K562 (cell line): ENCODE data around the gene MYO9A. TPM values are rescaled to one million over a fixed set of nuclear protein-coding genes. Genes with fewer than 3 reads are reported as not detected.

Experiments
- ATAC-seq: fragments of 200-7000 bp; cut with Tn5 transposase; 3 replicates; pipeline ENCODE4 v1.9.1; 2020; ENCODE audit warnings: moderate library complexity
- BruUV-seq: library from RNA; stranded (reverse); fragments of 400-500 nt; replicated peaks from 2 replicates; lab custom pipeline; 2021; lab: Mats Ljungman, UMichigan
- CTCF ChIA-PET: fragments of 300-600 bp; formaldehyde crosslinking; extraction: SDS; loops from one replicate; lab custom pipeline; 2021; ENCODE audit warnings: low intra/inter-chr PET ratio; lab: Yijun Ruan, JAX
- POLR2A ChIA-PET: fragments of 300-600, 350-650 bp; sonication (Branson Sonifier 250); formaldehyde crosslinking; extraction: SDS; loops from one replicate; lab custom pipeline; 2021; ENCODE audit warnings: antibody characterized with exemption, inconsistent platforms; lab: Yijun Ruan, JAX
- DNase-seq, 4 experiments: peaks; one replicate each; pipeline versions ENCODE4 v3.0.0 to v3.0.0-alpha.2; 2011 to 2018; ENCODE audit warnings: low spot score in 3 of 4, mixed read lengths in 3 of 4; ENCODE audit errors: extremely low read depth in 1 of 4
- FAIRE-seq: peaks from 2 replicates; lab custom pipeline; 2011; peaks lifted over from hg19 to GRCh38; lab: Jason Lieb, UNC
- H2AFZ ChIP-seq: 2 replicates; pipeline ENCODE4 v1.6.0; 2011; ENCODE audit warnings: low read depth, low read length, control low read depth, inconsistent platforms
- H3K27ac ChIP-seq: fragments of 200-600 bp; 3 replicates; pipeline ENCODE4 v1.8.0; 2011; ENCODE audit warnings: low read depth, mild to moderate bottlenecking, control low read depth, inconsistent platforms, low read length, moderate library complexity, mixed read lengths; ENCODE audit errors: extremely low read depth
- H3K27me3 ChIP-seq, 2 experiments: fragments of 300-600 bp in 1 of 2; 2 replicates in 1 of 2; 3 replicates in 1 of 2; pipeline versions ENCODE4 v1.6.0 to v1.8.0; 2011; ENCODE audit warnings: inconsistent platforms in 2 of 2, low read length in 2 of 2, mild to moderate bottlenecking in 1 of 2, mixed read lengths in 1 of 2, moderate library complexity in 1 of 2; ENCODE audit not compliant: control insufficient read depth in 2 of 2, insufficient read depth in 2 of 2
- H3K36me3 ChIP-seq: fragments of 300-600 bp; 3 replicates; pipeline ENCODE4 v1.8.0; 2011; ENCODE audit warnings: mild to moderate bottlenecking, low read length, inconsistent platforms; ENCODE audit not compliant: control insufficient read depth, insufficient read depth
- H3K4me1 ChIP-seq, 2 experiments: fragments of 200-600 bp in 1 of 2; replicated peaks in 1 of 2; 2 replicates in 1 of 2; 3 replicates in 1 of 2; pipeline versions ENCODE4 v1.5.1 to v1.8.0; 2011; ENCODE audit warnings: inconsistent platforms in 2 of 2, low read length in 2 of 2, mild to moderate bottlenecking in 1 of 2, mixed read lengths in 1 of 2, moderate library complexity in 1 of 2; ENCODE audit not compliant: control insufficient read depth in 2 of 2, insufficient read depth in 2 of 2
- H3K4me2 ChIP-seq: 2 replicates; pipeline ENCODE4 v1.6.1; 2011; ENCODE audit warnings: low read length, control low read depth, inconsistent platforms, mixed read lengths; ENCODE audit not compliant: insufficient read depth
- H3K4me3 ChIP-seq: fragments of 200-600 bp; sonication (generic), shearing (Covaris generic); 2 replicates; pipeline ENCODE4 v1.5.1; 2016; ENCODE audit warnings: control low read depth, inconsistent platforms
- H3K79me2 ChIP-seq: fragments of 200-600 bp; 3 replicates; pipeline ENCODE4 v1.8.0; 2011; ENCODE audit warnings: low read length, inconsistent platforms; ENCODE audit not compliant: control insufficient read depth, insufficient read depth
- H3K9ac ChIP-seq, 2 experiments: 2 replicates each; pipeline versions ENCODE4 v1.6.0 to v1.6.1; 2011; ENCODE audit warnings: low read depth in 2 of 2, low read length in 2 of 2, control low read depth in 1 of 2, inconsistent platforms in 1 of 2, mild to moderate bottlenecking in 1 of 2, mixed read lengths in 1 of 2; ENCODE audit not compliant: insufficient read depth in 1 of 2
- H3K9me1 ChIP-seq: one replicate; pipeline ENCODE4 v1.6.0; 2011; ENCODE audit warnings: inconsistent platforms, mild to moderate bottlenecking, low read length, moderate library complexity; ENCODE audit not compliant: control insufficient read depth, insufficient read depth
- H3K9me3 ChIP-seq: replicated peaks from 2 replicates; pipeline ENCODE4 v1.5.1; 2011; ENCODE audit warnings: low read depth, low read length, inconsistent platforms; ENCODE audit not compliant: control insufficient read depth, insufficient read depth
- H4K20me1 ChIP-seq: replicated peaks from 2 replicates; pipeline ENCODE4 v1.6.1; 2011; ENCODE audit warnings: low read length, inconsistent platforms, mixed read lengths; ENCODE audit not compliant: control insufficient read depth, insufficient read depth
- CBFA2T3 ChIP-seq: fragments of 450-650 bp; IDR thresholded peaks from 2 replicates; pipeline ENCODE4 v1.6.1; 2017
- CBX2 ChIP-seq: fragments of 200-600 bp; sonication (generic); IDR thresholded peaks from one replicate; pipeline ENCODE4 v1.6.1; 2012; ENCODE audit warnings: mild to moderate bottlenecking, low read length, inconsistent platforms; ENCODE audit not compliant: insufficient read depth, poor library complexity, severe bottlenecking
- GTF2A2 ChIP-seq: IDR thresholded peaks from 2 replicates; pipeline ENCODE4 v1.6.1; 2016; ENCODE audit warnings: mild to moderate bottlenecking, missing genetic modification characterization, missing compliant biosample characterization
- NCOR1 ChIP-seq: fragments of 450-650 bp; IDR thresholded peaks from 2 replicates; pipeline ENCODE4 v1.6.1; 2016; ENCODE audit warnings: mild to moderate bottlenecking, moderate library complexity
- NELFE ChIP-seq: IDR thresholded peaks from 2 replicates; pipeline ENCODE4 v1.6.1; 2011; ENCODE audit warnings: mild to moderate bottlenecking; ENCODE audit not compliant: insufficient read depth, insufficient read length
- SNIP1 ChIP-seq: fragments of 450-650 bp; IDR thresholded peaks from 2 replicates; pipeline ENCODE4 v1.7.1; 2017; ENCODE audit warnings: low read depth, mild to moderate bottlenecking
- SRSF1 ChIP-seq: fragments of 200-400 bp; formaldehyde crosslinking; IDR thresholded peaks from 2 replicates; pipeline ENCODE4 v1.6.1; 2017; ENCODE audit warnings: mild to moderate bottlenecking, low read depth, low read length, moderate library complexity
- THAP12 ChIP-seq: fragments of 250-450 bp; sonication (Bioruptor Pico); IDR thresholded peaks from 2 replicates; pipeline ENCODE4 v1.9.0; 2021; ENCODE audit warnings: mild to moderate bottlenecking, inconsistent platforms
- TRIM28 ChIP-seq: fragments of 450-650 bp; IDR thresholded peaks from 2 replicates; pipeline ENCODE4 v1.6.1; 2017
- ZFP36 ChIP-seq: fragments of 150-350 bp; IDR thresholded peaks from 2 replicates; pipeline ENCODE4 v1.6.1; 2018; ENCODE audit warnings: low read length, low read depth; ENCODE audit not compliant: partially characterized antibody
- WGBS: fragments of 100-300 bp; shearing (Covaris generic); methylation state at CpG from one replicate; pipeline ENCODE4 v1.1.6; 2016; ENCODE audit warnings: low coverage, mixed read lengths; ENCODE audit not compliant: insufficient coverage; ENCODE audit errors: missing lambda C conversion rate; 5-methylcytosine and 5-hydroxymethylcytosine counted together
- in situ Hi-C: fragments of 300-500 bp; cut with MboI; formaldehyde crosslinking; loops from 4 replicates; pipeline ENCODE4 v1.15.0; 2018; ENCODE audit warnings: inconsistent platforms, mixed read lengths
- intact Hi-C: fragments of 100-400 bp; cut with micrococcal nuclease; formaldehyde crosslinking; loops from 2 replicates; pipeline ENCODE4 v1.14.2; 2022
- polyA plus RNA-seq, 8 experiments: library from polyadenylated mRNA; depleted of rRNA in 4 of 8; stranded (reverse) in 5 of 8; unstranded in 3 of 8; fragments of >200 nt; fragmentation: Nextera tagmentation in 2 of 8; fragmentation: Illumina TruSeq in 1 of 8; extraction: Ambion mirVana in 2 of 8; extraction: Trizol in 1 of 8; gene quantifications; 2 replicates each; pipeline versions ENCODE4 v1.2.1 to v1.2.3, GENCODE V29; 2011 to 2014; ENCODE audit warnings: inconsistent platforms in 1 of 8, missing spikeins in 1 of 8
- total RNA-seq, 7 experiments: library from RNA; depleted of rRNA in 6 of 7; stranded (reverse); fragments of >200 nt in 6 of 7; fragmentation: Illumina TruSeq in 2 of 7; extraction: Trizol in 2 of 7; gene quantifications; 2 replicates each; pipeline versions ENCODE4 v1.2.1 to v1.2.3, GENCODE V29; 2011 to 2021; ENCODE audit warnings: low replicate concordance in 1 of 7

The MYO9A gene
- total and polyA plus RNA-seq, 9 of the 15 experiments (the other 6 are each of a cell fraction or from before 2014, with no cell fraction given) = 1.9 to 15.4 (median 5.8) TPM

GRCh38 chr15:71804695-71805470 lies 313.1 kb downstream of the MYO9A start (continued):
- TF ChIP-seq THAP12 (no peak), NELFE (no peak)

GRCh38 chr15:71804226-71804625 lies 313.7 kb downstream of the MYO9A start:
- H3K27ac ChIP-seq = no peak overlapping the region
- H3K9me1 ChIP-seq = no peaks in the 10 kb centered on the region
- H3K4me3 ChIP-seq = no peak overlapping the region
- TF ChIP-seq GTF2A2 (tag) (no peak), ZFP36 (no peak), TRIM28 (no peak), SNIP1 (no peak), CBX2 (no peak), SRSF1 (no peak), CBFA2T3 (no peak), NCOR1 (no peak)
- 2% methylated on average over 5 of the region's 5 CpGs for WGBS
- H3K79me2 ChIP-seq = no peaks in the 10 kb centered on the region
- BruUV-seq = no TSS peak
- H2AFZ ChIP-seq = no peak overlapping the region
- H3K36me3 ChIP-seq = no peaks in the 10 kb centered on the region
- POLR2A ChIA-PET = interaction anchor here (1.1 to 1.6 kb wide), 2 partner anchors 60 to 334 kb away, joined by 3 read pairs; no protein-coding TSS in a partner anchor
- intact Hi-C loops = loop anchor here (10.0 kb wide), 2 partner anchors 359 to 419 kb away; no protein-coding TSS in a partner anchor
- ATAC-seq = no peak
- no peaks in the 10 kb centered on the region for H3K9me3 ChIP-seq
- no peak overlapping the region for H3K4me2 ChIP-seq
- H3K27me3 ChIP-seq = peaks cover 23 to 50% of the 10 kb centered on the region in 2 experiments; a peak in 4 of 5 replicates
- H4K20me1 ChIP-seq = peaks cover 4% of the 10 kb centered on the region
- no peak for DNase-seq
- FAIRE-seq = no peak
- peaks cover 0 to 13% of the 10 kb centered on the region in 2 experiments; a peak in 2 of 5 replicates for H3K4me1 ChIP-seq
- CTCF ChIA-PET = interaction anchor here (2.1 kb wide), 1 partner anchor 352 kb away, joined by 14 read pairs; no protein-coding TSS in a partner anchor
- in situ Hi-C loops = loop anchor here (5.0 kb wide), 1 partner anchor 57 kb away; no protein-coding TSS in a partner anchor
- no peak overlapping the region for H3K9ac ChIP-seq
